ENCODE results near the gene ACSF2. TPM values are rescaled to one million over a fixed set of nuclear protein-coding genes. Genes with fewer than 3 reads are reported as not detected.

ACSF2 gene
- total RNA-seq, 1 donor: 63.0 TPM

DNA sequence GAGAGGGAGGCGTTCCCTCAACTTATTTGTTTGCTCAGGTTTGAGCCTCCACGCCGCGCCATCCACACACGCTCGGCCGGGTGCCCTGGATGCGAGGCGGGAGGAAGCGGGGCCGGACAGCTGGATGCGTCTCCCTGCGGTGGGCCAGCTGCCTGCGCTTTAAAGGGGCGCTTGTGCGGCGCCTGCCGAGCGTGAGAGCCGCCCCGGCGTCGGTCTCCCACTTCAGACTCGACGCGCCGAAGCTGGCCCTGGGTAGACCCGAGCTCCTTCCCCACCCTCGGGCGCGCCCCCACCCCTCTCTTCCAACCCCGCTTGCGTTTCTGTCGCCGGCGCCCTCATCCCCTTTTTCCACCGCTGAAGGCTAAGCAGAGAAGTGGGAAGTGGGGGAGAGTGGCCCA, 43.2 kb downstream of the ACSF2 start:
- peaks cover 3% of the 10 kb centered on the region for H3K4me1 ChIP-seq (ENCODE audit: insufficient read depth, low read length)
- peak; percentile 90 for DNase-seq (ENCODE audit: insufficient read length, low spot score, missing footprints)
- H3K27me3 ChIP-seq (ENCODE audit: insufficient read depth, low read length): peaks cover 34% of the 10 kb centered on the region
- no peaks in the 10 kb centered on the region for H3K79me2 ChIP-seq (ENCODE audit: insufficient read depth, low read length)
- H2AFZ ChIP-seq (ENCODE audit: low read length): no peak overlapping the region
- no peaks in the 10 kb centered on the region for H3K9me3 ChIP-seq (ENCODE audit: low read depth, low read length)
- H3K27ac ChIP-seq (ENCODE audit: low read depth, low read length): no peak overlapping the region
- peaks cover 12% of the 10 kb centered on the region for H4K20me1 ChIP-seq (ENCODE audit: insufficient read depth, low read length)
- TF ChIP-seq, protein P1, sequence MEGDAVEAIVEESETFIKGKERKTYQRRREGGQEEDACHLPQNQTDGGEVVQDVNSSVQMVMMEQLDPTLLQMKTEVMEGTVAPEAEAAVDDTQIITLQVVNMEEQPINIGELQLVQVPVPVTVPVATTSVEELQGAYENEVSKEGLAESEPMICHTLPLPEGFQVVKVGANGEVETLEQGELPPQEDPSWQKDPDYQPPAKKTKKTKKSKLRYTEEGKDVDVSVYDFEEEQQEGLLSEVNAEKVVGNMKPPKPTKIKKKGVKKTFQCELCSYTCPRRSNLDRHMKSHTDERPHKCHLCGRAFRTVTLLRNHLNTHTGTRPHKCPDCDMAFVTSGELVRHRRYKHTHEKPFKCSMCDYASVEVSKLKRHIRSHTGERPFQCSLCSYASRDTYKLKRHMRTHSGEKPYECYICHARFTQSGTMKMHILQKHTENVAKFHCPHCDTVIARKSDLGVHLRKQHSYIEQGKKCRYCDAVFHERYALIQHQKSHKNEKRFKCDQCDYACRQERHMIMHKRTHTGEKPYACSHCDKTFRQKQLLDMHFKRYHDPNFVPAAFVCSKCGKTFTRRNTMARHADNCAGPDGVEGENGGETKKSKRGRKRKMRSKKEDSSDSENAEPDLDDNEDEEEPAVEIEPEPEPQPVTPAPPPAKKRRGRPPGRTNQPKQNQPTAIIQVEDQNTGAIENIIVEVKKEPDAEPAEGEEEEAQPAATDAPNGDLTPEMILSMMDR (IDR thresholded peaks at IDR 0.05; ENCODE audit: extremely low read depth, low read depth, low read length): no peak
- peak overlapping the region; percentile 59 for H3K4me3 ChIP-seq (ENCODE audit: insufficient read depth, low read length)
- H3K4me2 ChIP-seq (ENCODE audit: insufficient read depth, low read length): peak overlapping the region; percentile 63
- H3K36me3 ChIP-seq (ENCODE audit: insufficient read depth, low read length): peaks cover 9% of the 10 kb centered on the region

GRCh38 chr17:50469671-50470305, 43.8 kb downstream of the ACSF2 start:
- H4K20me1 ChIP-seq (ENCODE audit: insufficient read depth, low read length): peaks cover 12% of the 10 kb centered on the region
- no peaks in the 10 kb centered on the region for H3K9me3 ChIP-seq (ENCODE audit: low read depth, low read length)
- DNase-seq (ENCODE audit: insufficient read length, low spot score, missing footprints): peak; percentile 83
- no peak overlapping the region for H3K4me3 ChIP-seq (ENCODE audit: insufficient read depth, low read length)
- peaks cover 34% of the 10 kb centered on the region for H3K27me3 ChIP-seq (ENCODE audit: insufficient read depth, low read length)
- H3K4me2 ChIP-seq (ENCODE audit: insufficient read depth, low read length): no peak overlapping the region
- H3K27ac ChIP-seq (ENCODE audit: low read depth, low read length): no peak overlapping the region
- H3K79me2 ChIP-seq (ENCODE audit: insufficient read depth, low read length): no peaks in the 10 kb centered on the region
- no peak overlapping the region for H2AFZ ChIP-seq (ENCODE audit: low read length)
- TF ChIP-seq, protein P1 (IDR thresholded peaks at IDR 0.05; ENCODE audit: extremely low read depth, low read depth, low read length): no peak
- H3K36me3 ChIP-seq (ENCODE audit: insufficient read depth, low read length): peaks cover 9% of the 10 kb centered on the region
- peaks cover 3% of the 10 kb centered on the region for H3K4me1 ChIP-seq (ENCODE audit: insufficient read depth, low read length)

- H4K20me1 ChIP-seq (ENCODE audit: insufficient read depth, low read length): peaks cover 12% of the 10 kb centered on the region
- peak; percentile 68 for DNase-seq (ENCODE audit: insufficient read length, low spot score, missing footprints)
- H3K79me2 ChIP-seq (ENCODE audit: insufficient read depth, low read length): no peaks in the 10 kb centered on the region
- H3K4me3 ChIP-seq (ENCODE audit: insufficient read depth, low read length): no peak overlapping the region
- H2AFZ ChIP-seq (ENCODE audit: low read length): no peak overlapping the region
- H3K36me3 ChIP-seq (ENCODE audit: insufficient read depth, low read length): peaks cover 9% of the 10 kb centered on the region
- TF ChIP-seq, protein P1 (IDR thresholded peaks at IDR 0.05; ENCODE audit: extremely low read depth, low read depth, low read length): no peak
- peaks cover 34% of the 10 kb centered on the region for H3K27me3 ChIP-seq (ENCODE audit: insufficient read depth, low read length)
- no peaks in the 10 kb centered on the region for H3K9me3 ChIP-seq (ENCODE audit: low read depth, low read length)
- H3K4me2 ChIP-seq (ENCODE audit: insufficient read depth, low read length): no peak overlapping the region
- H3K27ac ChIP-seq (ENCODE audit: low read depth, low read length): no peak overlapping the region
- H3K4me1 ChIP-seq (ENCODE audit: insufficient read depth, low read length): peaks cover 3% of the 10 kb centered on the region
Measured at GRCh38 chr17:50470426-50470825, 44.4 kb downstream of the ACSF2 start.

- Histone ChIP-seq H4K20me1 (ENCODE audit: insufficient read depth, low read length) (peaks cover 12% of the 10 kb centered on the region), H3K27me3 (ENCODE audit: insufficient read depth, low read length) (peaks cover 34% of the 10 kb centered on the region), H3K4me3 (ENCODE audit: insufficient read depth, low read length) (no peak overlapping the region), H3K36me3 (ENCODE audit: insufficient read depth, low read length) (peaks cover 9% of the 10 kb centered on the region), H2AFZ (ENCODE audit: low read length) (no peak overlapping the region), H3K9me3 (ENCODE audit: low read depth, low read length) (no peaks in the 10 kb centered on the region), H3K4me1 (ENCODE audit: insufficient read depth, low read length) (peaks cover 3% of the 10 kb centered on the region), H3K4me2 (ENCODE audit: insufficient read depth, low read length) (no peak overlapping the region), H3K79me2 (ENCODE audit: insufficient read depth, low read length) (no peaks in the 10 kb centered on the region), H3K27ac (ENCODE audit: low read depth, low read length) (no peak overlapping the region)
- TF ChIP-seq, protein P1 (IDR thresholded peaks at IDR 0.05; ENCODE audit: extremely low read depth, low read depth, low read length): no peak
- DNase-seq (ENCODE audit: insufficient read length, low spot score, missing footprints): peak; percentile 68
Measured at GRCh38 chr17:50471009-50471905, 45.2 kb downstream of the ACSF2 start.
